Measurements from ENCODE around the gene EML2.
"Not testable (repeated sequence)": the region's sequence is repeated elsewhere in the genome, so short reads cannot be mapped to it uniquely, and the experiment has no call there.

Gene EML2, protein sequence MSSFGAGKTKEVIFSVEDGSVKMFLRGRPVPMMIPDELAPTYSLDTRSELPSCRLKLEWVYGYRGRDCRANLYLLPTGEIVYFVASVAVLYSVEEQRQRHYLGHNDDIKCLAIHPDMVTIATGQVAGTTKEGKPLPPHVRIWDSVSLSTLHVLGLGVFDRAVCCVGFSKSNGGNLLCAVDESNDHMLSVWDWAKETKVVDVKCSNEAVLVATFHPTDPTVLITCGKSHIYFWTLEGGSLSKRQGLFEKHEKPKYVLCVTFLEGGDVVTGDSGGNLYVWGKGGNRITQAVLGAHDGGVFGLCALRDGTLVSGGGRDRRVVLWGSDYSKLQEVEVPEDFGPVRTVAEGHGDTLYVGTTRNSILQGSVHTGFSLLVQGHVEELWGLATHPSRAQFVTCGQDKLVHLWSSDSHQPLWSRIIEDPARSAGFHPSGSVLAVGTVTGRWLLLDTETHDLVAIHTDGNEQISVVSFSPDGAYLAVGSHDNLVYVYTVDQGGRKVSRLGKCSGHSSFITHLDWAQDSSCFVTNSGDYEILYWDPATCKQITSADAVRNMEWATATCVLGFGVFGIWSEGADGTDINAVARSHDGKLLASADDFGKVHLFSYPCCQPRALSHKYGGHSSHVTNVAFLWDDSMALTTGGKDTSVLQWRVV

DNA sequence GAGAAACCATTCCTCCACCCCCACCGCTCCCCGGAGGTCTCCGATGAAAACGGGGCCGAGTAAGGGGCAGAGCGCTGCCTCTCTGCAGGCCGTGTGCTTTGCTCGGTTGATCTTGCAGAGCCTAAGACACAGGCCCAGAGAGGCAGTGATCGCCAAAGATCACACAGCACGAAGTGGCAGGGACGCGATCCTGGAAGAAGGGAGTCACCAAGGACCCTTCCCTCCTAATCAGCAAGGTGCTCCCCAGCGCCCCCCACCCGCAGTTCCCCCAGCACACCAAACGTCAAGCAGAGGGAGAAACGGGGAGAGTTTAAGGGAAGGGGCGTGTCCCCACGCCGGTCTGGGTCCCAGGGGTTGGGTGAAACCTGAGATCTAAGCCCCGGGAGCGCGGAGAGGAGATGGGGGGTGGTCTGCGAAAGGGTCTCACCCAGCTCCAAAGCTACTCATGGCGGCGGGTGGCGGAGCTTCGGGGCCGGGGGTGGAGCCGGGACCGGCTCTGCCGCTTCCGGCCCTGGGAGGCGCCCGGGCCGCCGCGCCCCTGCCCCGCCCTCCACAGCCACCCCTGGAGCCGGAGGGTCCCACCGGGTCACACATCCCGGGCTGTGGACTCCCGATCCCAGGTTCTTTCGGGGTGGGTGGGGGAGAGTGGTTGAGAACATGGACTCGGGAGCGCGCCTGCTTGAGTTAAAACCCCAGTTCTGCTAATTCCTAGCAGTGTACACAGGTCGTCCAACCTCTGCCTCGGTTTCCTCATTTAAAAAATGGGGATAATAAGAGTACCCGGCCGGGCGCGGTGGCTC lies at the start of gene EML2:
EML2 (minus strand) TSS at position 468 of the 800 bp plus-strand sequence; CDS start at position 447, 21 bp downstream.
- peaks cover 13% of the 10 kb centered on the region for H3K27me3 ChIP-seq (ENCODE audit: control insufficient read depth, insufficient read depth, low read length)
- no peak within 1 kb of the TSS for H3K9ac ChIP-seq (ENCODE audit: low read length)
- H3K4me3 ChIP-seq (ENCODE audit: low read length) = peak within 1 kb of the TSS; percentile 62
- no peak within 1 kb of the TSS for H3K27ac ChIP-seq (ENCODE audit: low read length)
- H3K36me3 ChIP-seq (ENCODE audit: control insufficient read depth, low read depth, low read length) = no peaks in the 10 kb centered on the region
- H3K4me1 ChIP-seq (ENCODE audit: control insufficient read depth, low read depth, low read length) = peaks cover 11% of the 10 kb centered on the region
- H3K9me3 ChIP-seq (ENCODE audit: control insufficient read depth, low read depth, low read length) = no peaks in the 10 kb centered on the region

DNA sequence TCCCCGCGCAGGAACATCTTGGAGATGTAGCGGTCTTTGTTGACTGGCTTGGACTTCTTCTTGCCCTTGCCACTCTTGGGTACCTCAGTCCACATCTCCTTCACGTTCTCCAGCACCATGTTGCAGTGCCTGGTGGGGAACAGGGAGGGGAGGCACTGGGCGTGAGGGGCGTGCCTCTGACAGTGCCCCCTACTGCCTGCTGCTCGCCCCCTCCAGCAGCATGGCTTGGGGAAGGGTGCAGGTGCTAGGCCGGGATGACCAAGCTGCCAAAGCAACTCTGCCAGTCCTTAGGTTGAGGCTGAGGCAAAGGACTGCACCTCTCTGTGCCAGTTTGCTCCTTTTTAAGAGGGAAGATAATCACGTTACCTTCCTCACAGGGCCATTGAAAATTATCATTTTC lies 48.4 kb upstream of the EML2 start:
- no peaks in the 10 kb centered on the region for H3K4me1 ChIP-seq (ENCODE audit: control insufficient read depth, low read depth, low read length)

DNA sequence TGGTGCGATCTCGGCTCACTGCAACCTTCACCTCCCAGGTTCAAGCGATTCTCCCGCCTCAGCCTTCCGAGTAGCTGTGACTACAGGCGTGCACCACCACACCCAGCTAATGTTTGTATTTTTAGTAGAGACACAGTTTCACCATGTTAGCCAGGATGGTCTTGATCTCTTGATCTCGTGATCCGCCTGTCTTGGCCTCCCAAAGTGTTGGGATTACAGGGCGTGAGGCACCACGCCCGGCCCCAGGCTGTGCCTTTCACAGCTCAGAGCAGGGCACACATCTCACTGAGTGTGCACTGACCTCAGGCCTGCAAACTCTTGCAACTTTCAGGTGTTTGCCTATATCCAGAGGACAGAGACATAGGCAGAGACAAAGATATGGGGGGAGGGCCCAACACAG lies 45.8 kb upstream of the EML2 start:
- H3K4me1 ChIP-seq (ENCODE audit: control insufficient read depth, low read depth, low read length); H3K4me3 ChIP-seq (ENCODE audit: low read length); H3K9ac ChIP-seq (ENCODE audit: low read length); H3K9me3 ChIP-seq (ENCODE audit: control insufficient read depth, low read depth, low read length); H3K27me3 ChIP-seq (ENCODE audit: control insufficient read depth, insufficient read depth, low read length); H3K27ac ChIP-seq (ENCODE audit: low read length): not testable (repeated sequence)
- peaks cover 38% of the 10 kb centered on the region for H3K36me3 ChIP-seq (ENCODE audit: control insufficient read depth, low read depth, low read length)

More for the DNA sequence above, 48.4 kb upstream of the EML2 start:
- Histone ChIP-seq H3K27ac (ENCODE audit: low read length) (no peak overlapping the region), H3K36me3 (ENCODE audit: control insufficient read depth, low read depth, low read length) (peaks cover 38% of the 10 kb centered on the region), H3K4me3 (ENCODE audit: low read length) (no peak overlapping the region), H3K27me3 (ENCODE audit: control insufficient read depth, insufficient read depth, low read length) (no peaks in the 10 kb centered on the region), H3K9ac (ENCODE audit: low read length) (no peak overlapping the region), H3K9me3 (ENCODE audit: control insufficient read depth, low read depth, low read length) (no peaks in the 10 kb centered on the region)

DNA sequence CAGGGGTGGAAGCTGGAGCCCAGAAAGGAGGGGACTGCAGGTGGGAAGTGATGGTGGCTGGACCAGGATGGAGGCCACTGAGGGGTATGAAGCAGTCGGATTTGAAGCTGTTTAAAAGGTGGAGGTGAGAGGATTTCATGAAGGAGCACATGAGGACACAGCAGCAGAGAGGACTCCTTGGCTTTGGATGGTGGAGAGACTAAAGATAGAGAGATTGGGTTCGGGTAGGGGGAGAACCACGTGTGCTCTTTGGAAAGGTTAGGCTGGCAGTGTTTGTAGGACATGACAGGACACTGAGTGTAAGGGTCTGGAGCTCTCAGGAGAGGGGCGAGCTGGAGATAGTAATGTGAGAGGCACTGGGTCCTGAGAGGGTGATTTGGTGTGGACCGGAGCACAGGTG lies 43.7 kb upstream of the EML2 start:
- peaks cover 31% of the 10 kb centered on the region for H3K36me3 ChIP-seq (ENCODE audit: control insufficient read depth, low read depth, low read length)
- H3K4me1 ChIP-seq (ENCODE audit: control insufficient read depth, low read depth, low read length) = peaks cover 4% of the 10 kb centered on the region
- H3K9ac ChIP-seq (ENCODE audit: low read length) = no peak overlapping the region
- no peaks in the 10 kb centered on the region for H3K9me3 ChIP-seq (ENCODE audit: control insufficient read depth, low read depth, low read length)
- H3K4me3 ChIP-seq (ENCODE audit: low read length) = no peak overlapping the region
- peaks cover 15% of the 10 kb centered on the region for H3K27me3 ChIP-seq (ENCODE audit: control insufficient read depth, insufficient read depth, low read length)
- no peak overlapping the region for H3K27ac ChIP-seq (ENCODE audit: low read length)

DNA sequence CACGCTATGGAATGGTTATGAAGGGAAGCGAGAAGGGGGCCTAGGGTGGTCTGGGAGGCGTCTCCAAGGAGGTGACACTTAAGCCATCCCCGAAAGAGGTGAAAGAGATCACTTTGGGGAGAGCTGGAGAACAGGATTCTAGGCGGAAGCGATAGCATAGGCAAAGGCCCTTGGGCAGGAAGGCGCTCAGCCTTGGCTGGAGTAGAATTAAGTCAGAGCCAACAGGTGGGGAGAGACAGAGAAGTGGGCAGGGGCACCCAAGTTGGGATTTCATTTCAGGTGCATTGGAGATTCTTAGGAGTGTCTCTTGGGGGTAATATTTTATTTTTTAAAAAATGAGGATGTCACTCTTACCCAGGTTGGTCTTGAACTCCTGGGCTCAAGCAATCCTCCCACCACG lies 42.9 kb upstream of the EML2 start:
- Histone ChIP-seq H3K4me3 (ENCODE audit: low read length) (peak overlapping the region; percentile 50), H3K9me3 (ENCODE audit: control insufficient read depth, low read depth, low read length) (no peaks in the 10 kb centered on the region), H3K36me3 (ENCODE audit: control insufficient read depth, low read depth, low read length) (peaks cover 23% of the 10 kb centered on the region), H3K9ac (ENCODE audit: low read length) (no peak overlapping the region), H3K27me3 (ENCODE audit: control insufficient read depth, insufficient read depth, low read length) (peaks cover 19% of the 10 kb centered on the region), H3K27ac (ENCODE audit: low read length) (no peak overlapping the region), H3K4me1 (ENCODE audit: control insufficient read depth, low read depth, low read length) (peaks cover 7% of the 10 kb centered on the region)

DNA sequence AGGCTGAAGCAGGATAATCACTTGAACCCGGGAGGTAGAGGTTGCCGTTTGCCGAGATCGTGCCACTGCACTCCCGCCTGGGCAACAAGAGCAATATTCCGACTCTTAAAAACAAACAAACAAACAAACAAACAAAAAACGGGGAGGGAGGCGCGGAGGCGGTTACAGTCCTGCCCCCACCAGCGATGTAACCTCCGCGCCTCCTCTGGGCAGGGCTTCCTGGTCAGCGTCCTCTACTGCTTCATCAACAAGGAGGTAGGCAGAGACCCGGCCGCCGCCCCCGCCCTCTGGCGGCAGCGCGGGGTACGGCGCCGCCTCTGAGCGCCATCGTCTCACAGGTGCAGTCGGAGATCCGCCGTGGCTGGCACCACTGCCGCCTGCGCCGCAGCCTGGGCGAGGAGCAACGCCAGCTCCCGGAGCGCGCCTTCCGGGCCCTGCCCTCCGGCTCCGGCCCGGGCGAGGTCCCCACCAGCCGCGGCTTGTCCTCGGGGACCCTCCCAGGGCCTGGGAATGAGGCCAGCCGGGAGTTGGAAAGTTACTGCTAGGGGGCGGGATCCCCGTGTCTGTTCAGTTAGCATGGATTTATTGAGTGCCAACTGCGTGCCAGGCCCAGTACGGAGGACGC lies 42.3 kb upstream of the EML2 start:
- Histone ChIP-seq H3K9ac (ENCODE audit: low read length) (no peak overlapping the region), H3K27me3 (ENCODE audit: control insufficient read depth, insufficient read depth, low read length) (peaks cover 23% of the 10 kb centered on the region), H3K4me3 (ENCODE audit: low read length) (peak overlapping the region; percentile 50), H3K27ac (ENCODE audit: low read length) (no peak overlapping the region), H3K36me3 (ENCODE audit: control insufficient read depth, low read depth, low read length) (peaks cover 19% of the 10 kb centered on the region), H3K4me1 (ENCODE audit: control insufficient read depth, low read depth, low read length) (peaks cover 7% of the 10 kb centered on the region), H3K9me3 (ENCODE audit: control insufficient read depth, low read depth, low read length) (no peaks in the 10 kb centered on the region)

DNA sequence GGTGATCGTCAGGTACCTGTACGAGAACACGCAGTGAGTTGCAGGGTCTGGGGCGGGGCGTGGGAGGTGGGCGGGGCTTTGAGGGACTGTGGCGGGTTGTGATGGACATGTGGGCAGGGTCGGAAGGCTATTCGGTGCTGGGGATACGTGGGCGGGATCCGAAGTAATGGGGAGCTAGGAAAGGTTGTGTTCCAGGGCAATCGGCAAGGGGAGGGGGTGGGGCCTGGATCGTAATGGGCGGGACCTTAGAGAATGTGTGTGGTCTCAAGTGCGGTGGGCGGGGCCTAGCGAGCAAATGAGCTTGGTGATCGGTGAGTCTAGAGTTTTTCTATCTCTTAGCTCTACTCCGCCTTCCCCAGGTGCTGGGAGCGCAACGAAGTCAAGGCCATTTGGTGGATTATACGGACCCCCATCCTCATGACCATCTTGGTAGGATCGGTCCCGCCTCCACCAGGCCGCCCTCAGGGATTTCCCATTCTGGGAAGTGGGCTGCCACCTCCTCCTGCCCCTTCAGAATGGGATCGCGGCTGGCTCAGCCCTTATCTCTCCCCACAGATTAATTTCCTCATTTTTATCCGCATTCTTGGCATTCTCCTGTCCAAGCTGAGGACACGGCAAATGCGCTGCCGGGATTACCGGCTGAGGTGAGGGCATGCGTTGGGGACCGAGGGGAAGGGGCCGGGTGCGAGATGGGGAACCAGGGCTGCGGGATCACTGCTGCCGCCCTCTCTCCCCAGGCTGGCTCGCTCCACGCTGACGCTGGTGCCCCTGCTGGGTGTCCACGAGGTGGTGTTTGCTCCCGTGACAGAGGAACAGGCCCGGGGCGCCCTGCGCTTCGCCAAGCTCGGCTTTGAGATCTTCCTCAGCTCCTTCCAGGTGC lies 38.4 kb upstream of the EML2 start:
- no peaks in the 10 kb centered on the region for H3K9me3 ChIP-seq (ENCODE audit: control insufficient read depth, low read depth, low read length)
- peaks cover 34% of the 10 kb centered on the region for H3K27me3 ChIP-seq (ENCODE audit: control insufficient read depth, insufficient read depth, low read length)
- no peak overlapping the region for H3K27ac ChIP-seq (ENCODE audit: low read length)
- no peaks in the 10 kb centered on the region for H3K36me3 ChIP-seq (ENCODE audit: control insufficient read depth, low read depth, low read length)
- H3K4me3 ChIP-seq (ENCODE audit: low read length) = peak overlapping the region; percentile 73
- H3K4me1 ChIP-seq (ENCODE audit: control insufficient read depth, low read depth, low read length) = peaks cover 7% of the 10 kb centered on the region
- H3K9ac ChIP-seq (ENCODE audit: low read length) = no peak overlapping the region

DNA sequence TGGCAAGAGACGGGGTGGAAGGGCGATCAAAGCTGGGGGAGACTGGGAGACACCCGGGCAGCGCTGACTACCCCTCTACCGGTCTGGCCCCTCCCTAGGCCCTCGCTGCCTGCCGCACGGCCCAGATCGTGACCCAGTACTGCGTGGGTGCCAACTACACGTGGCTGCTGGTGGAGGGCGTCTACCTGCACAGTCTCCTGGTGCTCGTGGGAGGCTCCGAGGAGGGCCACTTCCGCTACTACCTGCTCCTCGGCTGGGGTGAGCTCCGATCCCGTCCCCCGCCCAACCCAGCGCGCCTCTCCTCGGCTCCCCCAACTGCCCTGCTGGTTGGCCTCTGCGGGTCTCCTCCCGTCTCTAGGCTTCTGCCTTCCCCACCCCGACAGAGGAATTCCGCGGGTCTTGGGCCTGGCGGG lies 37.7 kb upstream of the EML2 start:
- no peaks in the 10 kb centered on the region for H3K36me3 ChIP-seq (ENCODE audit: control insufficient read depth, low read depth, low read length)
- H3K27ac ChIP-seq (ENCODE audit: low read length) = no peak overlapping the region
- H3K9ac ChIP-seq (ENCODE audit: low read length) = no peak overlapping the region
- no peaks in the 10 kb centered on the region for H3K9me3 ChIP-seq (ENCODE audit: control insufficient read depth, low read depth, low read length)
- peaks cover 38% of the 10 kb centered on the region for H3K27me3 ChIP-seq (ENCODE audit: control insufficient read depth, insufficient read depth, low read length)
- H3K4me3 ChIP-seq (ENCODE audit: low read length) = peak overlapping the region; percentile 73
- H3K4me1 ChIP-seq (ENCODE audit: control insufficient read depth, low read depth, low read length) = peaks cover 7% of the 10 kb centered on the region

DNA sequence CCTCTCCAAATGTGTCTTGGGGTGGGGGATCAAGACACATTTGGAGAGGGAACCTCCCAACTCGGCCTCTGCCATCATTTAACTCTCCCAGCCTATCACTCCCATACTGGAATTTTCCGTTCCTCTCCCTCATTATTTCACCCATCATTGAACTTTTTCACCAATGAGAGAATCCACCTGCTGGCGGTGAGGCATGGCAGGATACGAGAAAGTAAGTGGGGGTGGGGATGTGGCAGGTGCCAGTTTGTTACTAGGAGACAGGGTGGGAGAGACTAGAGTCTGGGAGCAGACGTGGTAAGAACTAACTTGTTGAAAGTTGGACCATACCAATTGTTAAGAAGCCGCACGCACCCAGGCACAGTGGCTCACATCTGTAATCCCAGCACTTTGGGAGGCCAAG lies 35.7 kb upstream of the EML2 start:
- H3K36me3 ChIP-seq (ENCODE audit: control insufficient read depth, low read depth, low read length) = no peaks in the 10 kb centered on the region
- peaks cover 56% of the 10 kb centered on the region for H3K27me3 ChIP-seq (ENCODE audit: control insufficient read depth, insufficient read depth, low read length)
- H3K9ac ChIP-seq (ENCODE audit: low read length) = no peak overlapping the region
- peaks cover 7% of the 10 kb centered on the region for H3K4me1 ChIP-seq (ENCODE audit: control insufficient read depth, low read depth, low read length)
- no peak overlapping the region for H3K27ac ChIP-seq (ENCODE audit: low read length)
- no peaks in the 10 kb centered on the region for H3K9me3 ChIP-seq (ENCODE audit: control insufficient read depth, low read depth, low read length)
- no peak overlapping the region for H3K4me3 ChIP-seq (ENCODE audit: low read length)

DNA sequence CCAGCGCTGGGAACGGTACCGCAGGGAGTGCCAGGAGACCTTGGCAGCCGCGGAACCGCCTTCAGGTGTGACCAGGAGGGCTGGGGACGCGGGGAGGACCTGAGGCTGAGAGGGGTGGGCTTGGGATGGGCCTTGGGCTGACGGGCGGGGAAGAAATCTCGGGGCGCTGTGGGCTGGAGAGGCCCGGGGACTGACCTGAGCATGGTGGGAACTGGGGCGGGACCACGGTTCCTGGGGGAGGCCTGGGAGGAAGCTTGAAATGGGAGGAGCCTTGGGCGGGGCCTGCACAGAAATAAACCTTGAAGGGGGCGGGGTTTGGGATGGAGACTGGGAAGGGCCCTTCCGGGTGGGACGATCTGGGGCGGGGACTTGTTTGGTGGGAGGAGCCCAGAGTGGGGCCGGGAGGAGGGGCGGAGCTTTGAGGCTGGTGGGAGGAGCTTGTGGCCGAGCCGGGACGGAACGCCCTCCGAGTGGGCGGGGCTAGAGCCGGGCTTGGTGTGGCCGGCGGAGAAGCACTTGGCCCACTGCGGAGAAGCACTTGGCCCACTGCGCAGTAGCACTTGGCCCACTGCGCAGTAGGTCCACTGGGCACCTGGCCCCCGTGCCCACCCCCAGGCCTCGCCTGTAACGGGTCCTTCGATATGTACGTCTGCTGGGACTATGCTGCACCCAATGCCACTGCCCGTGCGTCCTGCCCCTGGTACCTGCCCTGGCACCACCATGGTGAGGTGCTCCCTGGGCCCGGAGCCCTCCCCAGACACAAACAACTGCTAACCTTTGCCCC lies 31.7 kb upstream of the EML2 start:
- Histone ChIP-seq H3K36me3 (ENCODE audit: control insufficient read depth, low read depth, low read length) (no peaks in the 10 kb centered on the region), H3K27ac (ENCODE audit: low read length) (no peak overlapping the region), H3K9ac (ENCODE audit: low read length) (no peak overlapping the region), H3K4me1 (ENCODE audit: control insufficient read depth, low read depth, low read length) (peaks cover 7% of the 10 kb centered on the region), H3K27me3 (ENCODE audit: control insufficient read depth, insufficient read depth, low read length) (peaks cover 55% of the 10 kb centered on the region), H3K4me3 (ENCODE audit: low read length) (peak overlapping the region; percentile 61), H3K9me3 (ENCODE audit: control insufficient read depth, low read depth, low read length) (no peaks in the 10 kb centered on the region)
